ENCODE data around the gene RFX4.
"Not testable (repeated sequence)": the region's sequence is repeated elsewhere in the genome, so short reads cannot be mapped to it uniquely, and the experiment has no call there.

Gene RFX4

DNA sequence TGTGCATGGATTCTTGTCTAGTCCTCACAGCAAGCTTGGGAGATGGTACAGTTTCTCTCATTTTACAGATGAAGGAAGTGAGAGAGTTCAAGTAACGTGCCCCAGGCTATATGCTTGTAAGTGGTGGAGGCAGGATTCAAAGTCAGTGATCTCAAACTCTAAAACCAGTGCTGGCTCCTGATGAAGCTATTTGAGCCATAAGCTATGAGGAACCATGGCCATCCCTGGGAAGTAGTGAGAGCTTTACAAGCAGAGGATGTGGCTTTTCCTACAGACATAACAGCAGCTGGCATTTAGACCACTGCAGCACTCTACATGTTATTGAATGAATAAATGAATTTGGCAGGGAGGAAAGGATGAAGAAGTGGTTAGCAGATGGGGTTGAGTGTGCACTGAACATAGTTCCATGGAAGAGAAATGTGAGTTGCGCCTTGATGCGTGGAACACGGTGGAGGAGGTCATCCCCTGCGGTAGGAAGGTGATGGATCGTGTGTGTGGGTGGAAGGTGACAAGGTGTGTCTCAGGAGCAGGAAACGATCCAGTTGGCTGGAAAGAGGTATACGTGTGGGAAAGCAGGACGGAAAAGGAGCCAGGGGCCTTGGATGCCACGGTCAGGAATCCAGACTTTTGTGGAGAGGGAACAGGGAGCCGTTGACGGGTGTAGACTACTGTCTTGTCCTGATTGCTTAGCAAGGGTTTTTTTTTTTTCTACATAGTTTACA lies 65.2 kb downstream of the RFX4 start:
- no peak for DNase-seq

DNA sequence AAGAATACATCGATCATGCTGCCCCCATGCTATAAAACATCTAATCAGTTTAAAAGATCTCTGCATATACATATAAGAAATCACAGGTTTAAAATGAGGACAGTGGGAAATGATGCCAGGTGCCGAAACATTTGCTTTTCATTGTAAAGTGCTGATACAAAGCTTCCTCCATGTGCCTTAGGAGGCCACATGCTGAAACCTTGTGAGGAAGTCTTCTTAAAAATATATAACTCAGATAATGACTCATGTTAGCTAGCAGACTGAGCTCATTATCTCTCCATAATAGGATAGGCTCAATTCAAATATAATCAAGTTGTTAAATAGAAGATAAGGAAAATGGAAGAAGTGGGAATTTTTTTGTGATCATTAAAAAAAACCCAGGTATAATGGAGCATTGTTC lies 65.9 kb downstream of the RFX4 start:
- no peak for DNase-seq

- no peak for DNase-seq
These were observed 68.7 kb downstream of the RFX4 start for GRCh38 chr12:106651552-106651951.

DNA sequence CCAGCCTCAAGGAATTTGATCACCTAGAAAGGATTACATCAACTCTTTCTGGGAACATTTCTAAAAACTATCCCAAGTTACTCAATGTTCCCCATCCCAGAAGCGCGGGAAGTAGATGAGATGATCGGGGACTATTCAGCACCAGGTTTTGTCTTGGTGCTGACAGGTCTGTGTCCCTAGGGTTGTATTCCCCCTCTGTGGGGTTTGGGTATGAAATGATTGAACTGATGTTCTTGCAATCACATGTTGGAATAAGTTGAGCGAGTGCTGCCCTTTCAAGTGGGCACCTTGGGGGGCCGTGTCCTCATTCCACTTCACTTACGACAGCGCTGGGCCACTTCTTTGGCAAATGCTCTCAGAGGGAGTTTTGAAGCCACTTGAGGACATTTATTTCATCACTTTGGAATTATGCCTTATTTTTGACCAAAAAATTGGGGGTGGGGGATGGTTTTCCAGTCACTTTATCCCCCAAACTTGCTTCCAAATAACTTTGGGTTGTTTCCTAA lies 69.8 kb downstream of the RFX4 start:
- DNase-seq: no peak

DNA sequence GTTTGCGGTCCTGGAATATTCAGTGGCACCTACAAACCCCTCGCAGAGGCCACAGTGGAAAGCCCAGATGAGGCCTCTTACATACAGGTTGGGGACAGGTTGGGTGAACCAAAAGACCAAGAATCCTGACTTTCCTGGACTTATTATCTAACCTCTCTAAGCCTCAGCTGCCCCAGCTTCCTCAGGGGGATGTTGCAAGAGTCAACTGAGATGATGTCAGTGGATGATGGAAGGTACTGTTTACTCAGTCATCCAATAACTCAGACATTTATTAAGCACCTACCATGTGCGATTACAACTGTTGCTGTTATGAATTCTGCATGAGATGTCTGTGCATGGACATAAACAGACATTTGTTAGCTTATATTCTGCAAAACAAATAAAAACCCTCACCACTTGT lies 72.8 kb downstream of the RFX4 start:
- DNase-seq: peak; percentile 17 to 39

DNA sequence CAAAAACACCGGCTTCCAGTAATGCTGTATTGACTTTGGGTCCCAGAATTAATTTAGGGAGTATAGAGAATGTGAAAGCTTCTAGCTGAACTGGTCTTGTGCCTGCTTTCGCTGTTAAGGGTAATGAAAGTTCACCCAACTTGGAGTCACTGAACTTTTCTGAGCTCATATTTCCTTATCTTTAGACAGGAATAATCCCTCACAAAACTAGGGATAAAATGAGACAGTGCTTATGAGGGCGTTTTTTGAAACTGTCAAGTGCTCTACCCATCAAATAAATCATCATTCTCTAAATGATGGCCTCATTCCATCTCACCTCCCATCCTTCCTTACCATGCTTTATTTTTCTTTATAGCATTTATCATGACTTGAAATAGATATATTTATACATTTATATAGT lies 74.7 kb downstream of the RFX4 start:
- no peak for DNase-seq

DNA sequence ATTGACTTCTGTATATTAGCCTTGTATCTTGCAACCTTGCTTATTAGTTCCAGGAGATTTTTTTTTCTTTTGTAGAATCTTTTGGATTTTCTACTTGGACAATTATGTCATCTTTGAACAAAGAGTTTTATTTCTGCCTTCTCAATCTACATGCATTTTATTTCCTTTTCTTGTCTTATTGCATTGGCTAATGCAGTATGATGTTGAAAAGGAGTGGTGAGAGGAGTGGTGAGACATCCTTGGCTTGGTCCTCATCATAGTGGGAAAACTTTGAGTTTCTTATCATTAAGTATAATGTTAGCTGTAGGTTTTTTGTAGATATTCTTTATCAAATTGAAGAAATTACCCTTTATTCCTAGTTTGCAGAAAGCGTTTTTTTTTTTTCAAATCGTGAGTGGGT lies 80.6 kb downstream of the RFX4 start:
- DNase-seq: no peak

DNA sequence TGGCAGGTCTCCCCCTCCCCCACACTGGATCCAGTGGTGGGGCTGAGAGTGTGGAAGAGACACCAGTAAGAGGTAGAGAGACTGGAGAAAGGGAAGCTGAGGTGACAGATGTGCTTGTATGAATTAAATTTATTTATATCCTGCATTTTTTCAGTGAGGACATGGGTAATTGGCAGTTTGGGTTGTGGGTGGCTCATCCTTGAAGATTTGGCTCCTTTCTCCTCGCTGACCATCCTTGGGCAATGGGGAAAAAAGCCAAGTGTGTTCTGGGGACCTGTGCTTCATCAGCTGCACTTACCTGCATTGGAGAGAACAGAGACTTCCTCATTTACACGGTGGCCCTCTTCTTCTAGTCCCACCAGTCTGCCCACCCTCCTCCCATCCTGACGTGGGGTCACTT lies 86.4 kb downstream of the RFX4 start:
- no peak for DNase-seq

- DNase-seq: no peak
These were observed 87.3 kb downstream of the RFX4 start for GRCh38 chr12:106670131-106670530.

GRCh38 chr12:106671840-106672239 lies 89.0 kb downstream of the RFX4 start:
- DNase-seq: no peak

DNA sequence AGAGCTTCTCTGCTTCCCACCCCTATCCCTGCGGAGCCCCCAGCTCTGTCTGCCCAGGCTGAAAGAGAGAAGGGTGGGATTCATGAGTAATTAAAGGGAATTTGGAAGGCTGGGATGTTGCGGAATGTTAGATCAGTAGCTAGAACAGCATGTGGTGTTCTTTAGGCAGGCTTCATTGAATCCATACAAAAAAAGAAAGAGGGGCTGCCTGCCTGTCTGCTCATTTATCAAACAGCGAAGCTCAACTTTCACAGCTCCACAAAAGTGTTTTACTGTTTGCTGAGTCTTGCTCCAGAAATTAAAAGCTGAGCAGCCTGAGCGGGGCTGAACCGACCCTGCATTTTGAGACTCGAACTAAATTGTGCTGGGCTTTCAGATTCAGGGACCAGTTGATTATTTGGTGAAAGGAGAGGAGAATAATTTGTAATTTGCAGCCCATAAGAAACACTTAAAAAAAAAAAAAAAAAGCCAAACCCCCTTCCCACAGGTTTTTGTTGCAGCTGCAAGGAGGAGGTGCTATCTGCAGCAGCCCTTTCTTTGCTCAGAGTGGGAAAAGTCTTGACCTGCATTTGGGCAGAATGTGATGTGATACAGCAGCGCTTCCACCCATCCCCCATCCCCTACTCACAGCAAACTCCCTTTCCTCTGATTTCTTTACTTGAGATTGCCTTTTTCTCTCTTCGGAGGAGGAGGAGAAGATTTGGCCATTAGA lies 89.7 kb downstream of the RFX4 start:
- DNase-seq: no peak

GRCh38 chr12:106673141-106673540 lies 90.3 kb downstream of the RFX4 start:
- no peak for DNase-seq

- no peak for DNase-seq
These were observed 93.0 kb downstream of the RFX4 start for GRCh38 chr12:106675651-106676435.

GRCh38 chr12:106679574-106679973 lies 96.8 kb downstream of the RFX4 start:
- no peak for DNase-seq

- no peak for DNase-seq
These were observed 97.5 kb downstream of the RFX4 start for GRCh38 chr12:106680280-106680679.

- DNase-seq: no peak
These were observed 98.4 kb downstream of the RFX4 start for GRCh38 chr12:106681210-106681609.

DNA sequence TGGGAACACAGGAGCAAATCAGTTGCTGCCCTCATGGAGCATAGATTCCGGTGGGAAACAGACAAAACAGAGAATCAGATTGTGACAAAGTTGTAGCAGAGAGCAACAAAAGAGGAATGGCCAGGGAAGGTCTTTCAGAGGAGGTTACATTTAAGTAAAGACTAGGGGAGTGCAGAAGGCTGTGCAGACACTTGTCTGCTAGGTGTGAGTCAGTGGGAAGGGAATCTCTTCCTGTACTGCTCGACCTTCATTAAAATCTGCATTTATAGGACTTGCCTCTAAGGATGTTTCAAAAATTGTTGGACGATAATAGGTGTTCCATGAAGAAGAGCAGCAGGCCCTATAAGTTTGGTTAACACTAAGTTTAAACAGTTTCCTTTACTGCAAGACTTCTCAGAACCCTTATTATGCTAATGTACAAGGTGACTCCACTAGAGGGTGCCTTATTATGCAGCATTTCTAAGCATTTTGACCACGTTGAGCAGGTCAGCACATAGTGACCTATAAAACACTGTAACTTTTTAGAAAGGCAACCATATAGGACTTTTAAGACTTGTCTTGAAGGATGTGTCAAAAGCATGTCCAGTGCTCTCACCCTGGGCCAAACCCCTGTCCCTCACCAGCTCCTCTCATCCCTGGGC lies 99.9 kb downstream of the RFX4 start:
- peak in 1 of 2 donors; percentile 7 for DNase-seq

DNA sequence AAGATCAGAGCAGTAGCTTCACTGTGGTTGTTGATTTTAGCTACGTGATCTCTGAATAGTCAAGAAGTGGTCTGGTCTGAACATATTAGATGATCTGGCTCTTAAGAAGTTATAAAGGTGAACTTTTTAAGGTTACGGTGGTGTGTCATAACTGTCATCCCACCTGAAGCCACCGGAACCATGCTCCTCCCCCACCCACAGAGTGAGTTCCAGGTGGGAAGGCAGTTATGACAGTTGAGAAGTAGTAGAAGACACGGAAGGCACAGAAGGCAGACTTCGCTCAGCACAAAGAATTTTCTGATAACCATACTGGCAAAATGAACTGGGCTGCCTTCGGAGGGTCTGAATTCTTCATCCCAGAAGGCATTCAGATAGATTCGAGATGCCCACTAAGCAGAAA lies 101.7 kb downstream of the RFX4 start:
- DNase-seq: no peak

DNA sequence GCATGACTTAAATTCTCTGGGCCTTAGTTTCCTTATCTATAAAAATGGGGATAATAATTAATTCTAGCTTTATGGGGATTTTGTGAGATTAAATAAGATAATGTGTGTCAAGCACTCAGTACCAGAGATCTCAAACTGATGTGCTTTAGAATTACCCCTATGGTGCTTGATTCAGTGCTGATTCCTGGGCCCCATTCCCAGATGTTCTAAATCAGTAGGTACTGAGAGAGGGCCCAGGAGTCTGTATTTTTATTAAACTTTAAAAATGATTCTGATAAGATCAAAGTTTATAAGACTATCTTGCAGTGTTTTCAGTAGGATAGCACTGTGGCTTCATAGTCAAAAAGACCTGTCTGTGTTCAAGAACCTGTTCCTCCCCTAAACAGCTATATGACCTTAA lies 102.6 kb downstream of the RFX4 start:
- no peak for DNase-seq

- DNase-seq: no peak
These were observed 104.9 kb downstream of the RFX4 start for GRCh38 chr12:106687672-106688071.

- no peak for DNase-seq
These were observed 107.9 kb downstream of the RFX4 start for GRCh38 chr12:106690569-106691305.

- DNase-seq: not testable (repeated sequence)
These were observed 109.2 kb downstream of the RFX4 start for GRCh38 chr12:106692033-106692432.

All from inflammatory macrophage treated with lipopolysaccharide for 1 hour (primary cell).